WTC11 (cell line): ENCODE measurements around the gene KCNJ6. TPM values are rescaled to one million over a fixed set of nuclear protein-coding genes. Genes with fewer than 3 reads are reported as not detected.

Experiments
- ATAC-seq: fragments of 200-7000 bp; cut with Tn5 transposase; 2 replicates; pipeline ENCODE4 v1.10.0; 2021; ENCODE audit warnings: mild to moderate bottlenecking, moderate library complexity
- CTCF ChIA-PET: fragments of 300-600 bp; sonication (Branson Sonifier 250); formaldehyde crosslinking; loops from one replicate; lab custom pipeline; 2021; ENCODE audit warnings: antibody characterized with exemption; lab: Charles Lee
- POLR2A ChIA-PET: fragments of 350-600 bp; sonication (Branson Sonifier 250); formaldehyde crosslinking; loops from one replicate; lab custom pipeline; 2021; ENCODE audit warnings: antibody characterized with exemption; lab: Charles Lee
- DNase-seq: peaks from one replicate; pipeline ENCODE4 v3.0.0; 2021; ENCODE audit warnings: low spot score
- H3K27ac Mint-ChIP-seq: 2 replicates; pipeline ENCODE4 v1.8.0; 2021; ENCODE audit warnings: mixed read lengths
- H3K27me3 Mint-ChIP-seq: 2 replicates; pipeline ENCODE4 v1.8.0; 2021; ENCODE audit warnings: low read depth, mild to moderate bottlenecking, moderate library complexity, mixed read lengths
- H3K36me3 Mint-ChIP-seq: 2 replicates; pipeline ENCODE4 v1.8.0; 2021; ENCODE audit warnings: mixed read lengths
- H3K4me1 Mint-ChIP-seq: 2 replicates; pipeline ENCODE4 v1.8.0; 2022; ENCODE audit warnings: mixed read lengths
- H3K4me3 Mint-ChIP-seq: 2 replicates; pipeline ENCODE4 v1.8.0; 2021; ENCODE audit warnings: mild to moderate bottlenecking, moderate library complexity, mixed read lengths
- H3K9me3 Mint-ChIP-seq: 2 replicates; pipeline ENCODE4 v1.8.0; 2021; ENCODE audit warnings: mixed read lengths
- CBFB ChIP-seq: sonication (generic); formaldehyde crosslinking; IDR thresholded peaks from 2 replicates; pipeline ENCODE4 v1.8.1; 2022; ENCODE audit warnings: mild to moderate bottlenecking, low read depth, missing genetic modification reagents
- ELF4 ChIP-seq: sonication (generic); formaldehyde crosslinking; IDR thresholded peaks from 2 replicates; pipeline ENCODE4 v1.8.1; 2022; ENCODE audit warnings: low read depth, mild to moderate bottlenecking, moderate library complexity, missing genetic modification reagents
- FOXP1 ChIP-seq: sonication (generic); formaldehyde crosslinking; IDR thresholded peaks from 2 replicates; pipeline ENCODE4 v1.8.0; 2022; ENCODE audit warnings: missing genetic modification reagents, mild to moderate bottlenecking, moderate library complexity, borderline replicate concordance
- FOXP4 ChIP-seq: sonication (generic); formaldehyde crosslinking; IDR thresholded peaks from 2 replicates; pipeline ENCODE4 v1.8.0; 2022; ENCODE audit warnings: mild to moderate bottlenecking, missing genetic modification reagents
- GRHL2 ChIP-seq: fragments of 250-450 bp; sonication (Bioruptor Pico); IDR thresholded peaks from 2 replicates; pipeline ENCODE4 v1.8.0; 2022; ENCODE audit warnings: mild to moderate bottlenecking, moderate library complexity; ENCODE audit not compliant: insufficient replicate concordance, severe bottlenecking
- IRF2 ChIP-seq: sonication (generic); formaldehyde crosslinking; IDR thresholded peaks from 2 replicates; pipeline ENCODE4 v1.8.0; 2022; ENCODE audit warnings: low read depth, missing genetic modification reagents, borderline replicate concordance
- NR3C1 ChIP-seq: sonication (generic); formaldehyde crosslinking; conservative IDR thresholded peaks from 2 replicates; pipeline ENCODE4 v1.8.1; 2023; ENCODE audit warnings: low read depth, mild to moderate bottlenecking, missing genetic modification reagents
- SOX15 ChIP-seq: fragments of 250-450 bp; sonication (Bioruptor Pico); IDR thresholded peaks from 2 replicates; pipeline ENCODE4 v1.9.0; 2021; ENCODE audit warnings: mild to moderate bottlenecking
- TCF7 ChIP-seq: sonication (generic); formaldehyde crosslinking; IDR thresholded peaks from 2 replicates; pipeline ENCODE4 v1.8.0; 2022; ENCODE audit warnings: mild to moderate bottlenecking, low read depth, missing genetic modification reagents, moderate library complexity
- TEAD4 ChIP-seq: sonication (generic); formaldehyde crosslinking; IDR thresholded peaks from 2 replicates; pipeline ENCODE4 v1.8.0; 2022; ENCODE audit warnings: mild to moderate bottlenecking, missing genetic modification reagents
- USF1 ChIP-seq: sonication (generic); formaldehyde crosslinking; IDR thresholded peaks from 2 replicates; pipeline ENCODE4 v1.8.0; 2022; ENCODE audit warnings: mild to moderate bottlenecking, missing genetic modification reagents
- ZNF232 ChIP-seq: sonication (generic); formaldehyde crosslinking; IDR thresholded peaks from 2 replicates; pipeline ENCODE4 v1.8.0; 2022; ENCODE audit warnings: mild to moderate bottlenecking, missing genetic modification reagents
- ZNF317 ChIP-seq: sonication (generic); formaldehyde crosslinking; IDR thresholded peaks from 2 replicates; pipeline ENCODE4 v1.8.1; 2023; ENCODE audit warnings: low read depth, mild to moderate bottlenecking, moderate library complexity, missing genetic modification reagents, borderline replicate concordance
- ZNF416 ChIP-seq: fragments of 250-450 bp; sonication (Bioruptor Pico); IDR thresholded peaks from 2 replicates; pipeline ENCODE4 v1.9.0; 2021; ENCODE audit warnings: mild to moderate bottlenecking, inconsistent platforms
- ZNF423 ChIP-seq: fragments of 250-450 bp; sonication (Bioruptor Pico); IDR thresholded peaks from 2 replicates; pipeline ENCODE4 v2.1.2; 2022; ENCODE audit warnings: mild to moderate bottlenecking, moderate library complexity
- ZNF671 ChIP-seq: fragments of 250-450 bp; sonication (Bioruptor Pico); IDR thresholded peaks from 2 replicates; pipeline ENCODE4 v1.8.0; 2021; ENCODE audit warnings: mild to moderate bottlenecking
- ZSCAN18 ChIP-seq: fragments of 250-450 bp; sonication (Bioruptor Pico); IDR thresholded peaks from 2 replicates; pipeline ENCODE4 v2.1.2; 2022; ENCODE audit warnings: mild to moderate bottlenecking, moderate library complexity
- total RNA-seq: library from RNA; stranded (reverse); gene quantifications from 3 replicates; pipeline ENCODE4 v1.2.3, GENCODE V29; 2021
- TF ChIP-seq, protein P1 (sequence below): fragments of 250-450 bp; sonication (Bioruptor Pico); IDR thresholded peaks from 2 replicates; pipeline ENCODE4 v1.8.0; 2021; ENCODE audit warnings: mild to moderate bottlenecking
- TF ChIP-seq, protein P2 (sequence below): sonication (generic); formaldehyde crosslinking; IDR thresholded peaks from 2 replicates; pipeline ENCODE4 v1.8.1; 2022; ENCODE audit warnings: mild to moderate bottlenecking, moderate library complexity, missing genetic modification reagents
- TF ChIP-seq, protein P3 (sequence below): fragments of 250-450 bp; sonication (Bioruptor Pico); IDR thresholded peaks from 2 replicates; pipeline ENCODE4 v1.9.0; 2021; ENCODE audit warnings: mild to moderate bottlenecking, borderline replicate concordance
- TF ChIP-seq, protein P4 (sequence below): sonication (generic); formaldehyde crosslinking; IDR thresholded peaks from 2 replicates; pipeline ENCODE4 v1.8.1; 2023; ENCODE audit warnings: mild to moderate bottlenecking, missing genetic modification reagents, moderate library complexity

KCNJ6 gene
- total RNA-seq, 1 experiment from 2014 or later = 0.35 TPM

- TF ChIP-seq ZNF317 (CRISPR knock-in tag) (no peak), ZNF671 (CRISPR knock-in tag) (no peak)
Measured at GRCh38 chr21:37765221-37765900, 150.9 kb downstream of the KCNJ6 start (continued).

GRCh38 chr21:37764691-37765090, 151.6 kb downstream of the KCNJ6 start:
- peaks cover 8% of the 10 kb centered on the region for H3K4me1 Mint-ChIP-seq
- ATAC-seq (no peak), DNase-seq (no peak)
- no peak overlapping the region for H3K27ac Mint-ChIP-seq
- ChIA-PET CTCF (interaction anchor here (1.3 kb wide), 1 partner anchor 152 kb away, joined by 5 read pairs; the partner anchor contains the start of gene KCNJ6), POLR2A (no interaction called here)
- H3K36me3 Mint-ChIP-seq = peaks cover 7% of the 10 kb centered on the region; the same call in 1 of the 2 replicates
- H3K4me3 Mint-ChIP-seq = no peak overlapping the region
- TF ChIP-seq FOXP4 (CRISPR knock-in tag) (no peak), FOXP1 (CRISPR knock-in tag) (no peak), ZNF416 (CRISPR knock-in tag) (no peak)
- TF ChIP-seq, protein P1, sequence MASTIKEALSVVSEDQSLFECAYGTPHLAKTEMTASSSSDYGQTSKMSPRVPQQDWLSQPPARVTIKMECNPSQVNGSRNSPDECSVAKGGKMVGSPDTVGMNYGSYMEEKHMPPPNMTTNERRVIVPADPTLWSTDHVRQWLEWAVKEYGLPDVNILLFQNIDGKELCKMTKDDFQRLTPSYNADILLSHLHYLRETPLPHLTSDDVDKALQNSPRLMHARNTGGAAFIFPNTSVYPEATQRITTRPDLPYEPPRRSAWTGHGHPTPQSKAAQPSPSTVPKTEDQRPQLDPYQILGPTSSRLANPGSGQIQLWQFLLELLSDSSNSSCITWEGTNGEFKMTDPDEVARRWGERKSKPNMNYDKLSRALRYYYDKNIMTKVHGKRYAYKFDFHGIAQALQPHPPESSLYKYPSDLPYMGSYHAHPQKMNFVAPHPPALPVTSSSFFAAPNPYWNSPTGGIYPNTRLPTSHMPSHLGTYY (CRISPR knock-in tag) = no peak
- TF ChIP-seq, all 79 proteins: peak for 0
- no peaks in the 10 kb centered on the region for H3K27me3 Mint-ChIP-seq
- H3K9me3 Mint-ChIP-seq = peaks cover 18% of the 10 kb centered on the region

DNA sequence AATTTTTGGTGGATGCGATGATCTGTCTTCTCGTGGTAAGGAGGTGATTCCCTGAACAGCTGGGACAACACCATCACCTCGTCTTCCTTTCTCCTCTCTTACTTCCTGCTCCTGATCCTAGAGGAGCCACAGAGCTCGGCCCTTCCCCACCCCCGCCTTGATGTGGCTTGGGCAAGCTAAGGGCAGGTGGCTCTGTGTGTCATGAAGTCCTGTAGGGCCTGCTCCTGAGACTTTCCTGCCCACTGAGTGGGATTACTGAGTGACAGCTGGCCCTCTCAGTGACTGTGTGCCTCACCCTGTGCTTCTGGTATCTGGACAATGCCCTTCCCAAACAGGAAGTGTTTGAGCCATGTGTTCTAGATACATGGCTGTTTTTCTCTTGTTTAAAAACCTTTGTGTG, 153.0 kb downstream of the KCNJ6 start:
- H3K27me3 Mint-ChIP-seq = no peaks in the 10 kb centered on the region
- ChIA-PET CTCF (interaction anchor here (0.7 to 1.4 kb wide), 4 partner anchors 63 to 186 kb away, joined by 3 to 4 read pairs (median 4); partner anchors contain the start of gene KCNJ6), POLR2A (no interaction called here)
- no peak overlapping the region for H3K4me3 Mint-ChIP-seq
- H3K27ac Mint-ChIP-seq = no peak overlapping the region
- peaks cover 7% of the 10 kb centered on the region; the same call in 1 of the 2 replicates for H3K36me3 Mint-ChIP-seq
- ATAC-seq = no peak
- no peak for DNase-seq
- H3K4me1 Mint-ChIP-seq = peaks cover 5% of the 10 kb centered on the region
- H3K9me3 Mint-ChIP-seq = peaks cover 18% of the 10 kb centered on the region
- TF ChIP-seq ELF4 (CRISPR knock-in tag) (no peak), SOX15 (no peak), ZNF423 (CRISPR knock-in tag) (no peak), ZNF416 (CRISPR knock-in tag) (no peak), ZNF232 (CRISPR knock-in tag) (no peak), TCF7 (no peak), ZSCAN18 (no peak), USF1 (CRISPR knock-in tag) (no peak), NR3C1 (CRISPR knock-in tag) (no peak), GRHL2 (CRISPR knock-in tag) (no peak), IRF2 (CRISPR knock-in tag) (no peak), TEAD4 (CRISPR knock-in tag) (no peak), ZNF317 (CRISPR knock-in tag) (no peak), CBFB (CRISPR knock-in tag) (no peak)
- TF ChIP-seq, protein P2, sequence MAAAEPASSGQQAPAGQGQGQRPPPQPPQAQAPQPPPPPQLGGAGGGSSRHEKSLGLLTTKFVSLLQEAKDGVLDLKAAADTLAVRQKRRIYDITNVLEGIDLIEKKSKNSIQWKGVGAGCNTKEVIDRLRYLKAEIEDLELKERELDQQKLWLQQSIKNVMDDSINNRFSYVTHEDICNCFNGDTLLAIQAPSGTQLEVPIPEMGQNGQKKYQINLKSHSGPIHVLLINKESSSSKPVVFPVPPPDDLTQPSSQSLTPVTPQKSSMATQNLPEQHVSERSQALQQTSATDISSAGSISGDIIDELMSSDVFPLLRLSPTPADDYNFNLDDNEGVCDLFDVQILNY (CRISPR knock-in tag) = no peak
- TF ChIP-seq, protein P3, sequence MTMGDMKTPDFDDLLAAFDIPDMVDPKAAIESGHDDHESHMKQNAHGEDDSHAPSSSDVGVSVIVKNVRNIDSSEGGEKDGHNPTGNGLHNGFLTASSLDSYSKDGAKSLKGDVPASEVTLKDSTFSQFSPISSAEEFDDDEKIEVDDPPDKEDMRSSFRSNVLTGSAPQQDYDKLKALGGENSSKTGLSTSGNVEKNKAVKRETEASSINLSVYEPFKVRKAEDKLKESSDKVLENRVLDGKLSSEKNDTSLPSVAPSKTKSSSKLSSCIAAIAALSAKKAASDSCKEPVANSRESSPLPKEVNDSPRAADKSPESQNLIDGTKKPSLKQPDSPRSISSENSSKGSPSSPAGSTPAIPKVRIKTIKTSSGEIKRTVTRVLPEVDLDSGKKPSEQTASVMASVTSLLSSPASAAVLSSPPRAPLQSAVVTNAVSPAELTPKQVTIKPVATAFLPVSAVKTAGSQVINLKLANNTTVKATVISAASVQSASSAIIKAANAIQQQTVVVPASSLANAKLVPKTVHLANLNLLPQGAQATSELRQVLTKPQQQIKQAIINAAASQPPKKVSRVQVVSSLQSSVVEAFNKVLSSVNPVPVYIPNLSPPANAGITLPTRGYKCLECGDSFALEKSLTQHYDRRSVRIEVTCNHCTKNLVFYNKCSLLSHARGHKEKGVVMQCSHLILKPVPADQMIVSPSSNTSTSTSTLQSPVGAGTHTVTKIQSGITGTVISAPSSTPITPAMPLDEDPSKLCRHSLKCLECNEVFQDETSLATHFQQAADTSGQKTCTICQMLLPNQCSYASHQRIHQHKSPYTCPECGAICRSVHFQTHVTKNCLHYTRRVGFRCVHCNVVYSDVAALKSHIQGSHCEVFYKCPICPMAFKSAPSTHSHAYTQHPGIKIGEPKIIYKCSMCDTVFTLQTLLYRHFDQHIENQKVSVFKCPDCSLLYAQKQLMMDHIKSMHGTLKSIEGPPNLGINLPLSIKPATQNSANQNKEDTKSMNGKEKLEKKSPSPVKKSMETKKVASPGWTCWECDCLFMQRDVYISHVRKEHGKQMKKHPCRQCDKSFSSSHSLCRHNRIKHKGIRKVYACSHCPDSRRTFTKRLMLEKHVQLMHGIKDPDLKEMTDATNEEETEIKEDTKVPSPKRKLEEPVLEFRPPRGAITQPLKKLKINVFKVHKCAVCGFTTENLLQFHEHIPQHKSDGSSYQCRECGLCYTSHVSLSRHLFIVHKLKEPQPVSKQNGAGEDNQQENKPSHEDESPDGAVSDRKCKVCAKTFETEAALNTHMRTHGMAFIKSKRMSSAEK (CRISPR knock-in tag) = no peak
- TF ChIP-seq, protein P4, sequence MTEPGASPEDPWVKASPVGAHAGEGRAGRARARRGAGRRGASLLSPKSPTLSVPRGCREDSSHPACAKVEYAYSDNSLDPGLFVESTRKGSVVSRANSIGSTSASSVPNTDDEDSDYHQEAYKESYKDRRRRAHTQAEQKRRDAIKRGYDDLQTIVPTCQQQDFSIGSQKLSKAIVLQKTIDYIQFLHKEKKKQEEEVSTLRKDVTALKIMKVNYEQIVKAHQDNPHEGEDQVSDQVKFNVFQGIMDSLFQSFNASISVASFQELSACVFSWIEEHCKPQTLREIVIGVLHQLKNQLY = no peak
